GM23338 (cell line): ENCODE measurements around the gene NADK2. TPM values are rescaled to one million over a fixed set of nuclear protein-coding genes. Genes with fewer than 3 reads are reported as not detected.
"Not testable (repeated sequence)": the region's sequence is repeated elsewhere in the genome, so short reads cannot be mapped to it uniquely, and the experiment has no call there.

Experiments used
- ATAC-seq: fragments of 200-7000 bp; cut with Tn5 transposase; 3 replicates; pipeline ENCODE4 v1.9.1; 2020
- DNase-seq: peaks from one replicate; pipeline ENCODE4 v3.0.0-alpha.2; 2015; ENCODE audit warnings: low spot score
- H2AFZ ChIP-seq: fragments of 200-600 bp; sonication (generic); 2 replicates; pipeline ENCODE4 v1.8.0; 2016; ENCODE audit warnings: antibody characterized with exemption, mild to moderate bottlenecking, moderate library complexity
- H3F3A ChIP-seq: fragments of 200-600 bp; sonication (generic); replicated peaks from 2 replicates; pipeline ENCODE4 v1.8.0; 2017; ENCODE audit warnings: antibody characterized with exemption, mixed run types, low read depth
- H3K27ac ChIP-seq: fragments of 200-600 bp; sonication (generic); 2 replicates; pipeline ENCODE4 v1.6.1; 2016; ENCODE audit warnings: low read depth
- H3K27me3 ChIP-seq: fragments of 200-600 bp; sonication (generic); 2 replicates; pipeline ENCODE4 v1.8.0; 2016; ENCODE audit warnings: mild to moderate bottlenecking, mixed run types, moderate library complexity; ENCODE audit not compliant: insufficient read depth
- H3K36me3 ChIP-seq: fragments of 200-600 bp; sonication (generic); 2 replicates; pipeline ENCODE4 v1.8.0; 2016; ENCODE audit warnings: mild to moderate bottlenecking; ENCODE audit not compliant: insufficient read depth
- H3K4me1 ChIP-seq: fragments of 200-600 bp; sonication (generic); 2 replicates; pipeline ENCODE4 v1.8.0; 2016; ENCODE audit warnings: mild to moderate bottlenecking, moderate library complexity; ENCODE audit not compliant: insufficient read depth
- H3K4me2 ChIP-seq: fragments of 200-600 bp; sonication (generic); 2 replicates; pipeline ENCODE4 v1.7.1; 2017; ENCODE audit warnings: mixed run types
- H3K4me3 ChIP-seq: fragments of 200-600 bp; sonication (generic); 2 replicates; pipeline ENCODE4 v1.6.1; 2016; ENCODE audit warnings: mixed run types
- H3K79me2 ChIP-seq: fragments of 200-600 bp; sonication (generic); replicated peaks from 2 replicates; pipeline ENCODE4 v1.8.0; 2017; ENCODE audit warnings: mild to moderate bottlenecking; ENCODE audit not compliant: insufficient read depth
- H3K9me2 ChIP-seq: fragments of 200-600 bp; sonication (generic); 2 replicates; pipeline ENCODE4 v1.8.0; 2017; ENCODE audit not compliant: insufficient read depth
- H4K20me1 ChIP-seq: fragments of 200-600 bp; sonication (generic); replicated peaks from 2 replicates; pipeline ENCODE4 v1.8.0; 2017; ENCODE audit warnings: mild to moderate bottlenecking; ENCODE audit not compliant: insufficient read depth
- H3K27ac Mint-ChIP-seq: 2 replicates; pipeline ENCODE4 v1.8.0; 2020; ENCODE audit warnings: inconsistent platforms, mild to moderate bottlenecking, moderate library complexity, mixed read lengths
- H3K27me3 Mint-ChIP-seq: 3 replicates; pipeline ENCODE4 v1.8.0; 2022; ENCODE audit warnings: low read depth, mild to moderate bottlenecking, moderate library complexity, mixed read lengths, inconsistent platforms; ENCODE audit not compliant: insufficient read depth, poor library complexity
- H3K36me3 Mint-ChIP-seq: 3 replicates; pipeline ENCODE4 v1.8.0; 2021; ENCODE audit warnings: low read depth, mild to moderate bottlenecking, inconsistent platforms, moderate library complexity, mixed read lengths
- H3K4me1 Mint-ChIP-seq: 3 replicates; pipeline ENCODE4 v1.8.0; 2020; ENCODE audit warnings: mild to moderate bottlenecking, inconsistent platforms, mixed read lengths
- H3K4me3 Mint-ChIP-seq: 3 replicates; pipeline ENCODE4 v1.8.0; 2021; ENCODE audit warnings: moderate library complexity, mild to moderate bottlenecking, inconsistent platforms, mixed read lengths
- H3K9me3 Mint-ChIP-seq: 3 replicates; pipeline ENCODE4 v1.8.0; 2020; ENCODE audit warnings: moderate library complexity, mild to moderate bottlenecking, inconsistent platforms, mixed read lengths
- CREB1 ChIP-seq: fragments of 250-450 bp; sonication (Bioruptor Pico); IDR thresholded peaks from 2 replicates; pipeline ENCODE4 v1.5.0; 2020; ENCODE audit warnings: low read depth, mild to moderate bottlenecking, moderate library complexity
- CTCF ChIP-seq, 2 experiments: fragments of 200-600 bp in 1 of 2; sonication (generic) in 1 of 2; conservative IDR thresholded peaks; 2 replicates each; pipeline versions ENCODE4 v1.5.1 to v1.6.1; 2016 to 2017; ENCODE audit warnings: antibody characterized with exemption in 2 of 2, low read depth in 2 of 2, mild to moderate bottlenecking in 2 of 2, moderate library complexity in 1 of 2
- ETS1 ChIP-seq: IDR thresholded peaks from 2 replicates; pipeline ENCODE4 v1.6.1; 2016; ENCODE audit warnings: antibody characterized with exemption
- EZH2phosphoT487 ChIP-seq: fragments of 200-600 bp; sonication (generic); IDR thresholded peaks from one replicate; pipeline ENCODE4 v1.8.1; 2018; ENCODE audit warnings: antibody characterized with exemption; ENCODE audit not compliant: unreplicated experiment
- POLR2AphosphoS5 ChIP-seq: IDR thresholded peaks from 2 replicates; pipeline ENCODE4 v1.6.1; 2016; ENCODE audit warnings: antibody characterized with exemption, low read depth
- STAT1 ChIP-seq: IDR thresholded peaks from one replicate; pipeline ENCODE4 v1.6.1; 2016; ENCODE audit warnings: antibody characterized with exemption; ENCODE audit not compliant: unreplicated experiment
- ZNF114 ChIP-seq: fragments of 250-450 bp; sonication (Bioruptor Pico); IDR thresholded peaks from 2 replicates; pipeline ENCODE4 v1.5.0; 2020; ENCODE audit warnings: mild to moderate bottlenecking, moderate library complexity
- ZNF331 ChIP-seq: fragments of 250-450 bp; sonication (Bioruptor Pico); IDR thresholded peaks from 2 replicates; pipeline ENCODE4 v1.5.0; 2020; ENCODE audit warnings: low read depth, mild to moderate bottlenecking, moderate library complexity
- ZNF462 ChIP-seq: fragments of 250-450 bp; sonication (Bioruptor Pico); IDR thresholded peaks from 2 replicates; pipeline ENCODE4 v1.5.0; 2020; ENCODE audit warnings: mild to moderate bottlenecking, moderate library complexity
- polyA plus RNA-seq: library from polyadenylated mRNA; unstranded; fragments of >200 nt; fragmentation: Nextera tagmentation; extraction: Ambion mirVana; gene quantifications from 2 replicates; pipeline ENCODE4 v1.2.1, GENCODE V29; 2016
- total RNA-seq: library from RNA; depleted of rRNA; stranded (reverse); fragments of >200 nt; shearing (Covaris generic); gene quantifications from 2 replicates; pipeline ENCODE4 v1.2.3, GENCODE V29; 2014

The NADK2 gene
- total and polyA plus RNA-seq, 2 experiments from 2014 or later, result 4.5 to 16.0 TPM

GRCh38 chr5:36199620-36200019 is 42.1 kb downstream of the NADK2 start:
- no peaks in the 10 kb centered on the region for H3K9me2 ChIP-seq
- H3K36me3 ChIP-seq, result no peaks in the 10 kb centered on the region
- no peak overlapping the region for H2AFZ ChIP-seq
- no peak overlapping the region for H3K4me3 Mint-ChIP-seq
- no peaks in the 10 kb centered on the region for H3K79me2 ChIP-seq
- H3F3A ChIP-seq, result no peaks in the 10 kb centered on the region
- no peak for TF ChIP-seq POLR2AphosphoS5
- TF ChIP-seq ZNF114, result no peak
- no peak for TF ChIP-seq STAT1
- no peak for TF ChIP-seq EZH2phosphoT487
- TF ChIP-seq CREB1 (CRISPR knock-in tag), result no peak
- TF ChIP-seq ZNF331 (CRISPR knock-in tag), result no peak
- no peak for TF ChIP-seq ZNF462 (CRISPR knock-in tag)
- TF ChIP-seq ETS1, result no peak
- no peak for TF ChIP-seq CTCF (conservative IDR thresholded peaks at IDR 0.05; ENCODE audit: low read depth in 2 of 2)
- H3K27ac ChIP-seq, result no peak overlapping the region
- no peak overlapping the region; the same call in 1 of the 2 replicates for H3K27ac Mint-ChIP-seq
- ATAC-seq (no peak), DNase-seq (no peak)
- H4K20me1 ChIP-seq, result no peaks in the 10 kb centered on the region
- H3K4me1 Mint-ChIP-seq, result no peaks in the 10 kb centered on the region
- H3K4me1 ChIP-seq, result no peaks in the 10 kb centered on the region
- peaks cover 4% of the 10 kb centered on the region; the same call in 2 of the 3 replicates for H3K36me3 Mint-ChIP-seq
- H3K27me3 Mint-ChIP-seq, result no peaks in the 10 kb centered on the region
- no peaks in the 10 kb centered on the region for H3K27me3 ChIP-seq
- H3K4me2 ChIP-seq, result no peak overlapping the region
- H3K4me3 ChIP-seq, result no peak overlapping the region
- H3K9me3 Mint-ChIP-seq, result no peaks in the 10 kb centered on the region

- not testable (repeated sequence) for H3K9me2 ChIP-seq, H3K36me3 ChIP-seq, H3K79me2 ChIP-seq, DNase-seq, H3K36me3 Mint-ChIP-seq, H3K27me3 ChIP-seq, H4K20me1 ChIP-seq, H3K27me3 Mint-ChIP-seq, H3K4me1 Mint-ChIP-seq, H3K4me1 ChIP-seq, H3K4me3 ChIP-seq, H3K27ac ChIP-seq, H3K27ac Mint-ChIP-seq, H3F3A ChIP-seq, ATAC-seq, H2AFZ ChIP-seq, H3K4me3 Mint-ChIP-seq, H3K4me2 ChIP-seq, H3K9me3 Mint-ChIP-seq
Observed at GRCh38 chr5:36198783-36199182, 42.9 kb downstream of the NADK2 start.
